Trophoblast cell (in vitro differentiated cells and primary cell): ENCODE results near the gene ADGRL1.

ENCODE experiments used
- DNase-seq, 2 donors: peaks; one replicate each; pipeline ENCODE4 v3.0.0-alpha.2; 2016
- H2AFZ ChIP-seq: 2 replicates; pipeline ENCODE4 v1.6.1; 2013; ENCODE audit warnings: low read length, moderate library complexity, mild to moderate bottlenecking; ENCODE audit not compliant: insufficient read depth, poor library complexity
- H2AK5ac ChIP-seq: 2 replicates; pipeline ENCODE4 v1.6.1; 2013; ENCODE audit warnings: mild to moderate bottlenecking, low read length
- H2BK120ac ChIP-seq: 2 replicates; pipeline ENCODE4 v1.6.1; 2013; ENCODE audit warnings: low read length, mild to moderate bottlenecking, moderate library complexity; ENCODE audit not compliant: insufficient read depth, poor library complexity
- H2BK12ac ChIP-seq: 2 replicates; pipeline ENCODE4 v1.6.1; 2013; ENCODE audit warnings: mild to moderate bottlenecking, low read length, moderate library complexity
- H2BK5ac ChIP-seq: 2 replicates; pipeline ENCODE4 v1.6.1; 2013; ENCODE audit warnings: low read length, low read depth, moderate library complexity, mild to moderate bottlenecking; ENCODE audit not compliant: poor library complexity
- H3K14ac ChIP-seq: 2 replicates; pipeline ENCODE4 v1.6.1; 2013; ENCODE audit warnings: mild to moderate bottlenecking, low read length
- H3K18ac ChIP-seq: 2 replicates; pipeline ENCODE4 v1.6.1; 2013; ENCODE audit warnings: mild to moderate bottlenecking, low read length
- H3K23ac ChIP-seq: 2 replicates; pipeline ENCODE4 v1.6.1; 2013; ENCODE audit warnings: low read length
- H3K27ac ChIP-seq: 2 replicates; pipeline ENCODE4 v1.5.1; 2013; ENCODE audit warnings: low read depth, mild to moderate bottlenecking, inconsistent platforms, low read length, moderate library complexity
- H3K27me3 ChIP-seq: 2 replicates; pipeline ENCODE4 v1.6.1; 2013; ENCODE audit warnings: inconsistent platforms, mild to moderate bottlenecking, low read length, moderate library complexity; ENCODE audit not compliant: insufficient read depth
- H3K36me3 ChIP-seq, 2 experiments: 1 replicate in 1 of 2; 2 replicates in 1 of 2; pipeline ENCODE4 v1.6.1; 2013; ENCODE audit warnings: low read length in 2 of 2, mild to moderate bottlenecking in 2 of 2, moderate library complexity in 1 of 2; ENCODE audit not compliant: insufficient read depth in 2 of 2, control insufficient read depth in 1 of 2
- H3K4ac ChIP-seq: 2 replicates; pipeline ENCODE4 v1.6.1; 2013; ENCODE audit warnings: low read depth, mild to moderate bottlenecking, low read length, moderate library complexity
- H3K4me1 ChIP-seq, 2 experiments: 1 replicate in 1 of 2; 2 replicates in 1 of 2; pipeline ENCODE4 v1.6.1; 2013; ENCODE audit warnings: low read length in 2 of 2, mild to moderate bottlenecking in 2 of 2, moderate library complexity in 1 of 2; ENCODE audit not compliant: insufficient read depth in 2 of 2, control insufficient read depth in 1 of 2
- H3K4me2 ChIP-seq: 2 replicates; pipeline ENCODE4 v1.6.1; 2013; ENCODE audit warnings: inconsistent platforms, mild to moderate bottlenecking, low read length, moderate library complexity
- H3K4me3 ChIP-seq: 2 replicates; pipeline ENCODE4 v1.5.1; 2013; ENCODE audit warnings: mild to moderate bottlenecking, low read depth, low read length, inconsistent platforms
- H3K79me1 ChIP-seq: one replicate; pipeline ENCODE4 v1.6.1; 2013; ENCODE audit warnings: low read length
- H3K79me2 ChIP-seq: 2 replicates; pipeline ENCODE4 v1.6.1; 2013; ENCODE audit warnings: low read length, mild to moderate bottlenecking; ENCODE audit not compliant: control insufficient read depth, insufficient read depth, poor library complexity
- H3K9ac ChIP-seq: 2 replicates; pipeline ENCODE4 v1.6.1; 2013; ENCODE audit warnings: mild to moderate bottlenecking, low read length
- H3K9me3 ChIP-seq: 2 replicates; pipeline ENCODE4 v1.6.1; 2013; ENCODE audit warnings: low read depth, mild to moderate bottlenecking, control low read depth, inconsistent platforms, low read length; ENCODE audit not compliant: insufficient read depth
- H4K12ac ChIP-seq: 2 replicates; pipeline ENCODE4 v1.6.1; 2013; ENCODE audit warnings: low read depth, mild to moderate bottlenecking, low read length, moderate library complexity
- H4K8ac ChIP-seq: 2 replicates; pipeline ENCODE4 v1.6.1; 2013; ENCODE audit warnings: low read depth, mild to moderate bottlenecking, low read length, moderate library complexity
- H4K91ac ChIP-seq: one replicate; pipeline ENCODE4 v1.6.1; 2013; ENCODE audit warnings: low read depth, mild to moderate bottlenecking, low read length, moderate library complexity
- WGBS: extraction: QIAGEN DNeasy Blood & Tissue Kit; methylation state at CpG from one replicate; pipeline ENCODE4 v1.1.7; 2013; ENCODE audit warnings: missing lambda C conversion rate; ENCODE audit not compliant: insufficient read length, insufficient coverage; ENCODE audit errors: extremely low coverage; 5-methylcytosine and 5-hydroxymethylcytosine counted together

Gene ADGRL1

DNA sequence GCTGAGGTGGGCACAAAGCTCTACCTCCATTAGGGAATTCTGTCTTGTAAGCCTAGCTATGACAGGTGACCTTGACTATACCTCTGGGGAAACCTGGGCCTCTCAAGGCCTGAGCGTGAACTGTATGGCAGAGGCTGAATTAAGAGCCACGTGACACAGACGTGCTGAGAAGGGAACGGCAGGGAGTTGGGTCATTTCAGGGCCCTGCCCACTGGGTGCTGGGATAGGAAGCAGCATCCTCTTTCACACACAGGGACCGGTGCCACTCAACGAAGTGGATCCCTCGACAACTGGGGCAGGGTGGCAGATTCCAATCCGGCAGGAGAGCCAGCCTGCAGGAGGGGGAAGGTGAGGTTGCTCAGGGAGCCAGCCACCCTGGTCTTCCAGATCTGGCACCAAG, 78.8 kb downstream of the ADGRL1 start:
- Histone ChIP-seq H3K23ac (no peak overlapping the region), H3K27ac (no peak overlapping the region), H3K79me1 (no peaks in the 10 kb centered on the region), H3K36me3 (peaks cover 6 to 13% of the 10 kb centered on the region in 2 experiments), H4K12ac (no peak overlapping the region), H3K9me3 (no peaks in the 10 kb centered on the region), H3K27me3 (no peaks in the 10 kb centered on the region), H2BK12ac (no peak overlapping the region), H2AK5ac (no peak overlapping the region), H3K79me2 (no peaks in the 10 kb centered on the region), H3K18ac (no peak overlapping the region), H3K4me1 (no peaks in the 10 kb centered on the region), H2AFZ (no peak overlapping the region), H3K4me2 (no peak overlapping the region), H2BK5ac (no peak overlapping the region), H4K91ac (no peak overlapping the region), H3K9ac (no peak overlapping the region), H3K14ac (no peak overlapping the region), H2BK120ac (no peak overlapping the region), H3K4me3 (no peak overlapping the region), H3K4ac (no peak overlapping the region), H4K8ac (no peak overlapping the region)
- no peak for DNase-seq
- no CpG with 5 or more reads among the region's 8 CpGs for WGBS

- H3K4me3 ChIP-seq, result no peak overlapping the region
- no peaks in the 10 kb centered on the region for H3K27me3 ChIP-seq
- H3K4me1 ChIP-seq, result peaks cover 9 to 10% of the 10 kb centered on the region in 2 experiments
- H2BK12ac ChIP-seq, result no peak overlapping the region
- H4K8ac ChIP-seq, result no peak overlapping the region
- H4K91ac ChIP-seq, result no peak overlapping the region
- H4K12ac ChIP-seq, result no peak overlapping the region
- H3K18ac ChIP-seq, result no peak overlapping the region
- DNase-seq, result no peak
- H2AK5ac ChIP-seq, result no peak overlapping the region
- H3K4ac ChIP-seq, result no peak overlapping the region
- H3K36me3 ChIP-seq, result peaks cover 10 to 16% of the 10 kb centered on the region in 2 experiments
- no peak overlapping the region for H2BK5ac ChIP-seq
- WGBS, result no CpG with 5 or more reads among the region's 6 CpGs
- H2BK120ac ChIP-seq, result no peak overlapping the region
- H3K79me2 ChIP-seq, result no peaks in the 10 kb centered on the region
- H3K9ac ChIP-seq, result no peak overlapping the region
- H3K23ac ChIP-seq, result no peak overlapping the region
- no peak overlapping the region for H3K14ac ChIP-seq
- no peak overlapping the region for H3K27ac ChIP-seq
- H3K79me1 ChIP-seq, result peaks cover 4% of the 10 kb centered on the region
- no peaks in the 10 kb centered on the region for H3K9me3 ChIP-seq
- H2AFZ ChIP-seq, result no peak overlapping the region
- no peak overlapping the region for H3K4me2 ChIP-seq
Measured at GRCh38 chr19:14122924-14123323, 83.0 kb downstream of the ADGRL1 start.

GRCh38 chr19:14120497-14120780, 85.5 kb downstream of the ADGRL1 start:
- Histone ChIP-seq H3K27ac (no peak overlapping the region), H2BK12ac (no peak overlapping the region), H2BK5ac (no peak overlapping the region), H3K27me3 (no peaks in the 10 kb centered on the region), H2AK5ac (no peak overlapping the region), H4K91ac (no peak overlapping the region), H3K4me1 (peaks cover 12 to 20% of the 10 kb centered on the region in 2 experiments), H3K23ac (no peak overlapping the region), H3K9ac (no peak overlapping the region), H3K4me2 (no peak overlapping the region), H4K12ac (peak overlapping the region; percentile 28), H3K36me3 (peaks cover 10 to 13% of the 10 kb centered on the region in 2 experiments), H3K79me2 (peaks cover 2% of the 10 kb centered on the region), H3K79me1 (peaks cover 4% of the 10 kb centered on the region), H4K8ac (no peak overlapping the region), H3K4me3 (no peak overlapping the region), H2BK120ac (no peak overlapping the region), H3K4ac (no peak overlapping the region), H2AFZ (no peak overlapping the region), H3K14ac (no peak overlapping the region), H3K9me3 (no peaks in the 10 kb centered on the region), H3K18ac (no peak overlapping the region)
- WGBS, result no CpG with 5 or more reads among the region's 7 CpGs
- DNase-seq, result no peak

DNA sequence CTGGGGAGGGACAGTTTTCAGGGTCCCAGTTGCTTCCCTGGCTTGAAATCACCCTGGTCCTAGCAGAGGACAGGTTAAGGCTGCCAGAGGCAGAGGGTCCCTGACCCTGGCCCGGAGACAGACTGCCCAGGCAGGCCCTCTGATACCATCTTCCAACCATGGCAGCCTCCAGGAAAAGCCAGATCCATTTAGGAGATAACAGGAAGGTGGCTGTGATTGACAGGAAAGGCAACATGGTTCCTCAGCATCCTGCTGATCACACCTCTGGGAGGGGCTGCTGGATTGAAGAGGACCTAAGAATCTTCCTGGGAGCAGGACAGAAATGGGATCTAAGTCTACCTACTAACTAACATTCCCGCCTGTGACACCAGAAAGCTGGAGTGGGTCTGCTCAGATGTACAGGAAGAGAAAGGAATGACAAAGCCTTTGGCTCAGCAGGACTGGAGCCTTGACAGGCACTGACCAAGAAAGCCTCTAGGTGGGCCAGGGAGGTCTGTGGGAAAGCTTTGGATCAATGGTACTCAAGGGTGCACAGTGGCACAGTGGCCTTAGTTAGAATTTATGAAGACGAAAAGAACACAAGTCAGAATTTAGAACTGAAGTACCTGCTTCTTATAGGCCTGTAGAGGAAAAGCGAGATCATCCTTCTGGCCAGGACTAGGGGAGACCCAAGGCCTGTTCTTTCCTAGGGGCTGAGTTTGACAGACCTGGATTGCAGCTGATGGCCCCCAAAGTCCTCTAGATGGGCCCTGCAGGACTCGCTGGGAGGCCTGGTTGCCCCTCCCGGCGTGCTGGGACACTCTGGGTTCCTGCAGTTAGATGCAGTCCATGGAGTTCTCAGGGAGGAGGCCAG, 86.1 kb downstream of the ADGRL1 start:
- DNase-seq, result no peak
- Histone ChIP-seq H4K12ac (no peak overlapping the region), H3K23ac (no peak overlapping the region), H3K36me3 (peaks cover 10 to 13% of the 10 kb centered on the region in 2 experiments), H3K14ac (no peak overlapping the region), H3K18ac (no peak overlapping the region), H2AFZ (no peak overlapping the region), H3K9me3 (no peaks in the 10 kb centered on the region), H3K4me3 (no peak overlapping the region), H3K27ac (no peak overlapping the region), H3K9ac (no peak overlapping the region), H2BK12ac (no peak overlapping the region), H3K4me1 (peaks cover 12 to 20% of the 10 kb centered on the region in 2 experiments), H3K4ac (no peak overlapping the region), H2BK5ac (no peak overlapping the region), H4K8ac (no peak overlapping the region), H3K79me2 (peaks cover 2% of the 10 kb centered on the region), H2AK5ac (no peak overlapping the region), H3K4me2 (no peak overlapping the region), H2BK120ac (no peak overlapping the region), H4K91ac (no peak overlapping the region), H3K27me3 (no peaks in the 10 kb centered on the region), H3K79me1 (peaks cover 4% of the 10 kb centered on the region)
- WGBS, result no CpG with 5 or more reads among the region's 7 CpGs
